Stomach (tissue), 9 donors: ENCODE data around the gene AP1M1. TPM values are rescaled to one million over a fixed set of nuclear protein-coding genes. Genes with fewer than 3 reads are reported as not detected.

ENCODE experiments used
- DNase-seq, 2 donors: peaks; one replicate each; pipeline versions ENCODE4 v3.0.0 to v3.0.0-alpha.2; 2013 to 2019
- H3K27ac ChIP-seq, 5 donors: fragments of 200-600 bp in 4 of 5; sonication (generic) in 4 of 5; one replicate each; pipeline ENCODE4 v1.5.1; 2013 to 2019; ENCODE audit warnings: mild to moderate bottlenecking in 1 of 5, moderate library complexity in 1 of 5
- H3K27me3 ChIP-seq, 3 donors: fragments of 200-600 bp; sonication (generic); one replicate each; pipeline ENCODE4 v1.5.1; 2017 to 2019; ENCODE audit warnings: mixed run types in 1 of 3
- H3K36me3 ChIP-seq, 4 donors: fragments of 200-600 bp; sonication (generic); 1 replicate in 3 of 4; 2 replicates in 1 of 4; pipeline ENCODE4 v1.5.1; 2016 to 2019
- H3K4me1 ChIP-seq, 4 donors: fragments of 200-600 bp; sonication (generic); one replicate each; pipeline ENCODE4 v1.5.1; 2016 to 2019
- H3K4me3 ChIP-seq, 4 donors: fragments of 200-600 bp; sonication (generic) in 3 of 4; one replicate each; pipeline ENCODE4 v1.5.1; 2016 to 2019; ENCODE audit warnings: mild to moderate bottlenecking in 1 of 4
- H3K9me3 ChIP-seq, 4 donors: fragments of 200-600 bp; sonication (generic); one replicate each; pipeline ENCODE4 v1.5.1; 2016 to 2019
- CTCF ChIP-seq, 7 experiments: fragments of 450-650 bp in 4 of 7; fragments of 200-600 bp in 3 of 7; sonication (generic) in 3 of 7; IDR thresholded peaks; one replicate each; pipeline ENCODE4 v1.5.1; 2016 to 2019; ENCODE audit warnings: antibody characterized with exemption in 7 of 7, control low read depth in 2 of 7, mild to moderate bottlenecking in 1 of 7
- EP300 ChIP-seq: sonication (generic); formaldehyde crosslinking; IDR thresholded peaks from one replicate; pipeline ENCODE4 v1.6.1; 2017; ENCODE audit warnings: antibody characterized with exemption
- POLR2A ChIP-seq, 4 donors: fragments of 450-650 bp; IDR thresholded peaks; one replicate each; pipeline ENCODE4 v1.6.1; 2016; ENCODE audit warnings: antibody characterized with exemption in 4 of 4, control low read depth in 2 of 4, mild to moderate bottlenecking in 1 of 4, moderate library complexity in 1 of 4
- POLR2AphosphoS5 ChIP-seq, 3 donors: sonication (generic); formaldehyde crosslinking; IDR thresholded peaks; one replicate each; pipeline ENCODE4 v1.6.1; 2016; ENCODE audit warnings: antibody characterized with exemption in 3 of 3
- WGBS, 5 donors: extraction: QIAGEN DNeasy Blood & Tissue Kit in 3 of 5; methylation state at CpG; one replicate each; pipeline versions ENCODE4 v1.1.5 to v1.1.7; 2013 to 2018; 5-methylcytosine and 5-hydroxymethylcytosine counted together
- intact Hi-C: fragments of 100-400 bp; cut with DNase I; formaldehyde crosslinking; loops from one replicate; pipeline ENCODE4 v1.15.1; 2023; ENCODE audit warnings: low total_unique reads
- polyA plus RNA-seq, 3 donors: library from polyadenylated mRNA; stranded (reverse); fragments of 200-250 nt; gene quantifications; one replicate each; pipeline ENCODE4 v1.2.3, GENCODE V29; 2013
- total RNA-seq, 5 donors: library from RNA; depleted of rRNA; stranded (reverse); fragments of >200 nt; gene quantifications; one replicate each; pipeline versions ENCODE4 v1.1.0 to v1.2.3, GENCODE V29; 2014 to 2016
- donor health status: healthy with polysubstance abuse.
- donor health status: Bipolar disorder and iron deficiency.
- donor health status: healthy.

AP1M1 gene
- total and polyA plus RNA-seq, 8 donors: 2.0 to 92.4 (median 28.7) TPM

DNA sequence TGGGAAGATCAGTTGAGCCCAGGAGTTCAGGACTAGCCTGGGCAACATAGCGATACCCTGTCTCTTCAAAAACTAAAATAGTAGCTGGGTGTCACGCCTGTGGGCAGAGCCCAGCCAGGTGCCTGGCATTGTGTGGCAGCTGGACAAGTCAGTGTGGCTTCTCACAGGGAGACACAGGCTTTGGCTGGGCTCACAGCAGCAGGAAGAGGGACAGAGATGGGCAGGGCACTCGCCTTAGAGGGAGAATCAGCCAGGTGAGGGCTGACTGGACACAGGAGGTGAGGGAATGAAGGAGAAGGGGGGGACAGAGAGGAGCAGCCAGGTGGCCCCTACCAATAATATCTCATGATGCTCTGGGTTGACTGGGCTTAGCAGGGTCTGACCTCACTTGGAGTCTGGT is 9.2 kb upstream of the AP1M1 start:
- WGBS, 5 donors: 93 to 97% (median 94%) methylated on average over 3 of the region's 3 CpGs
- peaks cover 12 to 60% (median 42%) of the 10 kb centered on the region in 4 donors for H3K4me1 ChIP-seq
- H3K4me3 ChIP-seq: no peak overlapping the region
- no peaks in the 10 kb centered on the region for H3K9me3 ChIP-seq
- DNase-seq: no peak
- no peaks in the 10 kb centered on the region for H3K27me3 ChIP-seq
- H3K27ac ChIP-seq: no peak overlapping the region
- H3K36me3 ChIP-seq: peaks cover 38 to 67% (median 66%) of the 10 kb centered on the region in 4 donors
- no peak for TF ChIP-seq EP300
- TF ChIP-seq CTCF (IDR thresholded peaks at IDR 0.05): no peak
- no peak for TF ChIP-seq POLR2AphosphoS5 (IDR thresholded peaks at IDR 0.05)
- TF ChIP-seq POLR2A (IDR thresholded peaks at IDR 0.05): no peak
- intact Hi-C loops: loop anchor here (10.0 kb wide), 1 partner anchor 564 kb away; no protein-coding TSS in a partner anchor

- peaks cover 38 to 69% (median 67%) of the 10 kb centered on the region in 4 donors for H3K36me3 ChIP-seq
- intact Hi-C loops: no loop called here
These were observed 7.5 kb upstream of the AP1M1 start for GRCh38 chr19:16190198-16190597.

GRCh38 chr19:16190736-16191135 is 7.0 kb upstream of the AP1M1 start:
- H3K36me3 ChIP-seq: peaks cover 38 to 69% (median 67%) of the 10 kb centered on the region in 4 donors
- TF ChIP-seq POLR2AphosphoS5 (IDR thresholded peaks at IDR 0.05): no peak
- no peak for TF ChIP-seq EP300
- TF ChIP-seq POLR2A (IDR thresholded peaks at IDR 0.05): no peak
- no peak for TF ChIP-seq CTCF (IDR thresholded peaks at IDR 0.05)
- peaks cover 9 to 54% (median 36%) of the 10 kb centered on the region in 4 donors for H3K4me1 ChIP-seq
- H3K27me3 ChIP-seq: no peaks in the 10 kb centered on the region
- peak overlapping the region in 1 of 5 donors; percentile 25 for H3K27ac ChIP-seq
- H3K9me3 ChIP-seq: no peaks in the 10 kb centered on the region
- H3K4me3 ChIP-seq: no peak overlapping the region
- intact Hi-C loops: no loop called here
- WGBS, 5 donors: 87 to 94% (median 92%) methylated on average over 9 to 10 of the region's 10 CpGs
- DNase-seq: no peak

More at GRCh38 chr19:16190198-16190597, 7.5 kb upstream of the AP1M1 start:
- H3K27me3 ChIP-seq: no peaks in the 10 kb centered on the region
- 50 to 76% (median 69%) methylated on average over 6 of the region's 6 CpGs for WGBS, 5 donors
- H3K4me1 ChIP-seq: peaks cover 9 to 55% (median 36%) of the 10 kb centered on the region in 4 donors
- no peaks in the 10 kb centered on the region for H3K9me3 ChIP-seq
- TF ChIP-seq POLR2A (IDR thresholded peaks at IDR 0.05) (no peak), POLR2AphosphoS5 (IDR thresholded peaks at IDR 0.05) (no peak), CTCF (IDR thresholded peaks at IDR 0.05) (no peak), EP300 (no peak)
- peak overlapping the region in 1 of 5 donors; percentile 25 for H3K27ac ChIP-seq
- H3K4me3 ChIP-seq: no peak overlapping the region
- DNase-seq: no peak

DNA sequence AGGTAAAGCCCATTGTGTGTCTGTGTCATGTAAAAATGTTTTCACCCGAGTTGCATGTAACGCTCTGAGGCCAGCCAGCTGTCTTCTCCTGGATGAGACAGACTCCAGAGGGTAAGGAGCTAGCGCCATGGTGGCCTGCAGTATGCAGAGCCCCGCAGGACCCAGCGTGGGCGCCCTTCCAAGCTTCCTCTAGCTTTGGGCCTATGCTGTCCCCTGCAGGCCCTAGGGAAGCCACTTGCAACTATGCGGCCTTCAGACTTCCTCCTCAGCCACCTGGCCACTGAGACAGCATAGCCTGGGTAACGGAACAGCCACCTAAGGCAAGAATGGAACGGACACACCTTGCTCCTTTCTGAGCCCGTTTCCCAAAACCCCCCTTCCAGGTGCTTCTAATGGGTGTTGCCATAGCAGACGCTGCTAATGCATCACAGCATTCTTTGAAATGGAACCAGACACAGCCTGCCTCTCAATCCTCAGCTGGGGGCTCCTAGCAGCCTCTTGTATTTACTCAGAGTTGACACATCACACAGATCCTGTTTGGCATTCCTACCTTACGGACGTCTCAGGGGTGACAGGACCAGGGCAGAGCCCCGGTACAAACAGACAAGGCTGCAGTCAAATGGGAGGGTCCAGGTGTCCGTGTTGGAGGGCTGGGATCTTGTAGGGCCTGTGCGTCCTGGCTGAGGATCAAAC is 6.3 kb upstream of the AP1M1 start:
- TF ChIP-seq POLR2AphosphoS5 (IDR thresholded peaks at IDR 0.05) (no peak), EP300 (no peak), CTCF (IDR thresholded peaks at IDR 0.05) (no peak), POLR2A (IDR thresholded peaks at IDR 0.05) (no peak)
- Histone ChIP-seq H3K4me1 (peaks cover 5 to 51% (median 34%) of the 10 kb centered on the region in 4 donors), H3K9me3 (no peaks in the 10 kb centered on the region), H3K27me3 (no peaks in the 10 kb centered on the region), H3K36me3 (peaks cover 38 to 69% (median 67%) of the 10 kb centered on the region in 4 donors), H3K4me3 (no peak overlapping the region), H3K27ac (no peak overlapping the region)
- no peak for DNase-seq
- intact Hi-C loops: no loop called here
- WGBS, 5 donors: 68 to 79% (median 72%) methylated on average over 10 to 16 of the region's 16 CpGs
